GM10266 (cell line): ENCODE measurements around the gene SH3D21.

ENCODE experiments used
- DNase-seq: peaks from one replicate; pipeline ENCODE4 v3.0.0; 2012; ENCODE audit errors: extremely low spot score
- CTCF ChIP-seq: IDR thresholded peaks from 2 replicates; pipeline ENCODE4 v1.5.1; 2012; ENCODE audit warnings: mild to moderate bottlenecking, low read depth; ENCODE audit not compliant: control insufficient read depth, insufficient read depth; ENCODE audit errors: missing control alignments

The SH3D21 gene

GRCh38 chr1:36342426-36343185, 36.4 kb downstream of the SH3D21 start:
- peak; percentile 69 for DNase-seq
- peak; percentile 80 for TF ChIP-seq CTCF

DNA sequence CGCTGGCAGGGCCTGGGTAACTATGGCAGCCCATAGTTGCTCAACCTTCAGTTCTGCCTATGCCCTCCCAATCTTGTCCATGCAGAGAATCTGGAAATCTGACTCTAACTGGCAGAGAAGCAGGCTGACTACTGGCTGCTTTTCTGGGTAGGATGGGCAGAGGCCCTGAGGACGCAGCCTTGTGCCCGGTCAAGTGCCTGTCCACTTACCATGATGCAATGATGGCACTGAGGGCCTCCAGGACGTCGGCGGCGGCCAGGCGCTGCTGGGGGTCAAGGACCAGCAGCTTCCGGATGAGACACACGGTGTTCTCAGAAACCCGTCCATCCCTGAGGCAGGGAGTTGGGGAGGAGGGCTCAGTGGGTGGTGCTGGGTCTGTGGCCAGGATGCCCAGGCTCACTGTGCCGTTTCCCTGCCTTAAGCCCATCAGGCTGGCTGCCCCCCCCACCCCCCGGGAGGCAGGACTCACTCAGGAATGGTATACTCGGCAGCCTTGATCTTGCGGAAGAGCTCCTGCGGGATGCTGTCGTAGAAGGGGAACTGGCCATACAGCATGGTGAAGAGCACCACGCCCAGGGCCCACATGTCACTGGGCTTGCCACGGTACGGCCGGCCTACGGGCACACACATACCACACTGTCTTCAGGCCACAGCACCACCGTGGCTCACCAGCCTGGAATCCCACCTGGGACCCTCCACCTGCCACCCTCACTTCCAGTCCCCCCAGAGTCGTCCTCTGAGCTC, 37.7 kb downstream of the SH3D21 start:
- DNase-seq, result no peak
- TF ChIP-seq CTCF, result no peak

GRCh38 chr1:36344395-36344680, 38.2 kb downstream of the SH3D21 start:
- no peak for TF ChIP-seq CTCF
- DNase-seq, result no peak

- no peak for DNase-seq
- TF ChIP-seq CTCF, result no peak
These were observed 39.2 kb downstream of the SH3D21 start for GRCh38 chr1:36345353-36345752.

DNA sequence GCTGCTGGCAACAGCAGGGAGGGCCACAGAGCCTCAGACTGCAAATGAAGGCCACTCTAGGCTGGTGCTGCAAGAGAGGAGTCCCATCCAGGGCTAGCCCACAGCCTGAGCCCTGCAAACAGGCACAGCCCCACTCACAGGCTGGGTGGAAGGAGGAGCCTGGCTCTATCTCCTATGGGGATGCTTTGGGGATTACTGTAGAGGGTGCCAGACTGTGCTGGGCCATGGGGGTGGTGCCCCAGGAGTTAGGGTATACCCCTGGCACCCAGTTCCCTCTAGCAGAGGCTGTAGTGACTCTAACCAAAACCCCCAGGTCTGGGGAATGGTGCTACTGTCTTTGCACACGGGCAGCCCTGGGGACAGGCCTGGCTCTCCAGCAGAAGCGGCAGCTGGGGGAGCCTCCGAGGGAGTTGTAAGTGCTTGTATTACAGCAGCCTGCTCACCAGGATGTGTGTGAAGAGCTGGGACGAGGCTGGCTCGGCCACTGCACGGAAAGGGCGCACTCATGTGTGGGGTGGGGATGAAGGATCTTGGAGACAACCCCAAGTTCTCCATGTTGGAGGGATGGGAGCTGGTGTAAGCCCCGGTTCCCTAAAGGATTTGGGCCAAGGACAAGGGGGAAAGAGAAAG, 40.7 kb downstream of the SH3D21 start:
- DNase-seq, result no peak
- TF ChIP-seq CTCF, result no peak

DNA sequence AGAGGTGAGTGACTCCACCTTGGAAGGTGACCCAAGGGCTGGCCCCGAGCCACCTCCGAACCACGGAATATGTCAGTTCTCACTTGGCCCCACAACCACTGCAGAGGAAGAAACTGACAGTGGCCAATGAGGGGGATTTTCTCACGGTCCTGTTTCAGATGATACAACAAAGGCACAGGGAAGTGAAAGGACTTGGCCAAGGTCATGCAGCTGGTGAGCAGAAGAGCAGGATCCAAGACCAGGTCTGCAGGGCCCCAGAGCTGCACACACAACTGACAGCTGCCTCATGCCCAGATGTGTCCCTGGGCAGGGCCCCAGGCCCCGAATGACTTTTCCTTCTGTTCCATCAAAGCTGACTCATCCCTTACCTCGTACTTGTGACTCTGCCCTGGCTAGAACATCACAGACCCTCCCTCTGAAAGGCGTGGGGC, 43.1 kb downstream of the SH3D21 start:
- DNase-seq, result peak; percentile 79
- TF ChIP-seq CTCF, result no peak

DNA sequence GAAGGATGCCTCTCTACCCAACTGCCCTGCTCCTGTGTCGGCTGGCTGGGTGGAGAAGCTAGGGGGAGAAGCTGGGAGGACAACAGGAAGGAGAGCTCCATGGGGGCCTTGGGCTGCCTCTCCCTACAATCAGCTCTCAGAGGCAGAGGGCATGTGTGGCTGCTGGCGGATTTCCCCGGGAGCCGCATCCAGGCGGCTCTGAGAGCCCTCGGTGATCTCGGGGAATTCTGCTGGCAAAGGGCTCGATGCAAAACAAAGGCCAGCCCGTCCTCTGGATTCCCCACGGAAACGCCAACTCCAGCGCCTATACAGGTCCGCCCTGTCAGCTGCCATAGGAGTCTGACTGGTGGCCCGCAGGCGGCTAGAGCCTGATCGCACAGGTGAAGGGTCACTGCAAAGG, 43.7 kb downstream of the SH3D21 start:
- DNase-seq, result no peak
- no peak for TF ChIP-seq CTCF
